Subcutaneous adipose tissue (tissue), 4 donors: Measurements from ENCODE around the gene MYL1. TPM values are rescaled to one million over a fixed set of nuclear protein-coding genes. Genes with fewer than 3 reads are reported as not detected.

ENCODE experiments used
- total RNA-seq, 4 donors: library from RNA; depleted of rRNA; stranded (reverse); fragments of >200 nt; gene quantifications; one replicate each; pipeline ENCODE4 v1.1.0, GENCODE V29; 2016
- TF ChIP-seq, protein P1 (sequence below): fragments of 450-650 bp; IDR thresholded peaks from one replicate; pipeline ENCODE4 v1.5.1; 2016; ENCODE audit warnings: low read depth, mild to moderate bottlenecking, control low read depth, antibody characterized with exemption, moderate library complexity

MYL1 gene
- total RNA-seq, 4 donors from 2014 or later = not detected

GRCh38 chr2:210269148-210269547 is 45.8 kb downstream of the MYL1 start:
- TF ChIP-seq, protein P1, sequence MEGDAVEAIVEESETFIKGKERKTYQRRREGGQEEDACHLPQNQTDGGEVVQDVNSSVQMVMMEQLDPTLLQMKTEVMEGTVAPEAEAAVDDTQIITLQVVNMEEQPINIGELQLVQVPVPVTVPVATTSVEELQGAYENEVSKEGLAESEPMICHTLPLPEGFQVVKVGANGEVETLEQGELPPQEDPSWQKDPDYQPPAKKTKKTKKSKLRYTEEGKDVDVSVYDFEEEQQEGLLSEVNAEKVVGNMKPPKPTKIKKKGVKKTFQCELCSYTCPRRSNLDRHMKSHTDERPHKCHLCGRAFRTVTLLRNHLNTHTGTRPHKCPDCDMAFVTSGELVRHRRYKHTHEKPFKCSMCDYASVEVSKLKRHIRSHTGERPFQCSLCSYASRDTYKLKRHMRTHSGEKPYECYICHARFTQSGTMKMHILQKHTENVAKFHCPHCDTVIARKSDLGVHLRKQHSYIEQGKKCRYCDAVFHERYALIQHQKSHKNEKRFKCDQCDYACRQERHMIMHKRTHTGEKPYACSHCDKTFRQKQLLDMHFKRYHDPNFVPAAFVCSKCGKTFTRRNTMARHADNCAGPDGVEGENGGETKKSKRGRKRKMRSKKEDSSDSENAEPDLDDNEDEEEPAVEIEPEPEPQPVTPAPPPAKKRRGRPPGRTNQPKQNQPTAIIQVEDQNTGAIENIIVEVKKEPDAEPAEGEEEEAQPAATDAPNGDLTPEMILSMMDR = no peak

DNA sequence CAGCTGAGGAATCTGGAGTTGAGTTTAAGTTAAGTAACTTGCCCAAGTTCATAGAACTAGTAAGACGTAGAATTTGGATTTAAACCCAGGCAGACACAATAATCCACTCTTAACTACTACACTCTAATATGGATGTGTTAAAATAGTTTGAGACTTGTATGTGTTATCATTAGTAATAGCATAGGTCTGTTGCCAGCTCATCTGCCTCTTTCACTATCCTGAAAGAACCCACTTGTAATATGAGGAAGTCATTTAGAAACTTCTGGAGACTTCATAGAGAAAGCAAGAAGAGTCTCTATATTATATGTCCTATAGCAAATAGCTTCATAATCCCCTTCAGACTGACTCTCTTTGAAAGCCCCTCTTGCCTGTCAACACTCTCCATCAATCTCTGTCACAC is 46.7 kb downstream of the MYL1 start:
- TF ChIP-seq, protein P1 = no peak

- TF ChIP-seq, protein P1 = no peak
These were observed 47.3 kb downstream of the MYL1 start for GRCh38 chr2:210267698-210268097.

GRCh38 chr2:210264282-210264681 is 50.7 kb downstream of the MYL1 start:
- TF ChIP-seq, protein P1 = no peak

- TF ChIP-seq, protein P1 = no peak
These were observed 51.1 kb downstream of the MYL1 start for GRCh38 chr2:210263841-210264240.

DNA sequence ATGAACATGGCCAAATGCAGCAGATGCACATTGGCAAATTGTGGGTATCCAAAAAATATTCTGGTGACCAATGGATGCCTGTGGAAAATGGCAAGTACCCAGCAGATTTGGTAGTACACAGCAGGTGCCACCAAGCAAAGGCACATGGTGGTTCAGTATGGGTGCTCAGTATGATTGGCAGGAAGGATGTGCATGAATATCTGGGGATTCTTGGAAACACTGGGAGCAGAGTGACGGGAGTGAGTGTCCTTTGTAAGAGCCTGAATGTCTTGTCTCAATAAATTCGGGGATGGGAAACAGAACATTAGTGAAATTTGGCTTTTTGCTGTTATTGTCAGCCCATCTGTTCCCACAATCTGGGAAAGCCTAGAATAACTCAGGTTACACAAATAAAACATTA is 52.9 kb downstream of the MYL1 start:
- TF ChIP-seq, protein P1 = no peak

- TF ChIP-seq, protein P1 = no peak
These were observed 55.3 kb downstream of the MYL1 start for GRCh38 chr2:210259687-210260086.
